Heart left ventricle (tissue), 13 donors: ENCODE data around the gene MEIOB.
"Not testable (repeated sequence)": the region's sequence is repeated elsewhere in the genome, so short reads cannot be mapped to it uniquely, and the experiment has no call there.

Experiments used
- CTCF ChIP-seq, 12 donors: fragments of 200-600 bp; sonication (generic) in 4 of 12; IDR thresholded peaks; one replicate each; pipeline versions ENCODE4 v1.5.0 to v1.8.0; 2018 to 2022; ENCODE audit warnings: antibody characterized with exemption in 12 of 12, mild to moderate bottlenecking in 5 of 12
- POLR2A ChIP-seq, 2 donors: fragments of 450-650 bp; IDR thresholded peaks; one replicate each; pipeline ENCODE4 v1.6.1; 2017; ENCODE audit warnings: antibody characterized with exemption in 2 of 2, mild to moderate bottlenecking in 2 of 2, moderate library complexity in 2 of 2
- donor health status: ischemic (EF 13 %, LVEDD 7.1; RV severe dilation, severe dysfunction).
- donor health status: DM: no; HTN: yes; CAD: no.
- donor health status: DM: no; HTN: no; CAD: no.
- donor health status: ischemic (EF 25% LVEDD 6.9; RV normal size, moderate dysfunction).
- donor health status: ischemic (EF 25% LVEDD 5.7; RV mildly dilated, moderate dysfunction).
- donor health status: ischemic (EF 35%, LVEDD 5.7; RV mildly dilated, moderate dysfunction).
- donor health status: nonischemic (EF 11% LVEDD 7.7; RV severe dilation, severe dysfunction).
- donor health status: DM: yes; HTN: yes; CAD: no.
- donor health status: PGD.
- donor health status: ischemic (EF 29% LVEDD 5.4; RV normal size, mild dysfunction).
- donor health status: nonischemic (EF 23%, LVEDD 6.1; RV moderate dilation, normal function).

GRCh38 chr16:1897692-1898091, 25.7 kb upstream of the MEIOB start:
- not testable (repeated sequence) for TF ChIP-seq CTCF, POLR2A (IDR thresholded peaks at IDR 0.05)
